GM23248 (cell line): ENCODE data around the gene C4orf51.

Experiments
- EZH2 ChIP-seq: fragments of 200-600 bp; sonication (generic); IDR thresholded peaks from 2 replicates; pipeline ENCODE4 v1.6.1; 2018; ENCODE audit warnings: antibody characterized with exemption, mild to moderate bottlenecking; ENCODE audit not compliant: insufficient read depth, poor library complexity, severe bottlenecking
- EZH2phosphoT487 ChIP-seq: fragments of 200-600 bp; sonication (generic); IDR thresholded peaks from 2 replicates; pipeline ENCODE4 v1.6.1; 2018; ENCODE audit warnings: antibody characterized with exemption, moderate library complexity, mild to moderate bottlenecking, low read depth; ENCODE audit not compliant: insufficient read depth

- TF ChIP-seq EZH2phosphoT487 (no peak), EZH2 (no peak)
Observed at GRCh38 chr4:145720656-145721055, 40.7 kb downstream of the C4orf51 start.
